Dendritic cell treated with granulocyte-macrophage colony-stimulating factor and Interleukin-4, amounts not matched to agents 40 ng/mL and 50 ng/mL, for 4 days (primary cell): ENCODE measurements around the gene ZNF622.
A peak's percentile ranks its signal among the peaks of the same experiment; 100 is the strongest.

Experiments
- H3K27ac Mint-ChIP-seq: one replicate; pipeline ENCODE4 v1.8.0; 2022; ENCODE audit warnings: mild to moderate bottlenecking, mixed read lengths
- H3K27me3 Mint-ChIP-seq: one replicate; pipeline ENCODE4 v1.8.0; 2022; ENCODE audit warnings: mild to moderate bottlenecking, mixed read lengths
- H3K36me3 Mint-ChIP-seq: one replicate; pipeline ENCODE4 v1.8.0; 2022; ENCODE audit warnings: low read depth, mixed read lengths
- H3K4me1 Mint-ChIP-seq: one replicate; pipeline ENCODE4 v1.8.0; 2022; ENCODE audit warnings: low read depth, mixed read lengths
- H3K4me3 Mint-ChIP-seq: one replicate; pipeline ENCODE4 v1.8.0; 2022; ENCODE audit warnings: mild to moderate bottlenecking, moderate library complexity, mixed read lengths
- H3K9me3 Mint-ChIP-seq: one replicate; pipeline ENCODE4 v1.8.0; 2022; ENCODE audit warnings: mixed read lengths
- intact Hi-C: fragments of 100-400 bp; cut with micrococcal nuclease; formaldehyde crosslinking; loops from one replicate; pipeline ENCODE4 v1.15.0; 2022

The ZNF622 gene

DNA sequence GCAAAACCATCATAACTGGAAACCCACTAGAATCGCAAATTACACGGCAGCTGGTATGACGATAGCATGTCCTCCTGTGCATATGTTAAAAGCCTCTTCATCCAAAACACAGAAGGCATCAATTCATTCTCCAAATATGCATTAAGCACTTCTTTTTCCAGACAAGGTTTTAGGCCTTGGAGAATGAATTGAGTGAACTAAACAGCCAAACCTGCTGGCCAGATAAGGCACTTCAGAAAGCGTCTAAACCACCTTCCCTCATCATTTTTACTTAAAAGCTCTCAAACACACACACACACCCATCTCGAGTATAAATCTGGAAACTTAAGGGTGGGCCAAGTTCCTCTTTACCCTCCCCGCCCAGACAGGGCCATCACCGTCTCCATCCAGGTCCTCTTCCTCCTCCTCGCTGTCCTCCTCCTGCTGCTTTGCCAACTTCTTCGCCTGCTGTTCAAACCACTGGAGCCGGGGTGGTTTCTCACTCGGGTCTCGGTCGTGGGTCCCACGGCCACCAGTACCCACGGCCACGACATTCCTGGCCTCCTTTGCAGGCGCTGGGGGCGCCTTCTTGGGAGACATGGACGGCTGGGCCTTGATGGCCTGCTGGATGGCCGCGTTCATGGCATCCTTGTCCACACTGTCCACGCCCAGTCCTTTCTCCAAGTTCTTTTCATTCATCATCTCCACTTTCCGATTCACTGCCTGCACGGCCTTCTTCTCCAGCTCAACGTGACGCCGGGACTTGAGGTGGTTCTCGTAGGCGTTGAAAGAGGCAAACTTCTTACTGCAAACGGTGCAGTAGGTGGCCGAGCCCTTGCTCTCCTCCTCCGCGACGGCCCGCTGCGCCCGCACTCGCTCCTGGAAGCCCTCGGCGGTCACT lies 696 bp downstream of the ZNF622 start:
- Mint-ChIP-seq H3K27me3 (no peaks in the 10 kb centered on the region), H3K27ac (peak overlapping the region; percentile 99), H3K9me3 (no peaks in the 10 kb centered on the region), H3K4me3 (peak overlapping the region; percentile 95), H3K4me1 (peaks cover 84% of the 10 kb centered on the region), H3K36me3 (peaks cover 59% of the 10 kb centered on the region)
- intact Hi-C loops, result no loop called here

DNA sequence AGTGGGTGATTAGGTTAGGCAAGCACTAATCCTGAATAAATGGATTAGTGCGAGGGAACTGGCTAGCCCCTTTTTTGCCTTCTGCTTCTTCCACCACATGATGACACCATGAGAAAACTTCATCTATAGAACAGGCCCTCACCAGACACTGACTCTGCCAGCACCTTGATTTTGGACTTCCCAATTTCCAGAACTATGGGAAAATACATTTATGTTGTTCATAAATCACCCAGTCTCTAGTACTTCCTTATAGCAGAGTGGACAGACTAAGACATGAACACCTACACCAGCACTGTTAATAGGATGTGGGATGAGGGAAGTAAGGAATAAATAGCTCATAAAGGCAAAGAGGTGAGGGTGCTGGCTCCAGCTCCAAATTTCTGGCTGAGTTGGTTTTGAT lies 1.4 kb downstream of the ZNF622 start:
- Mint-ChIP-seq H3K9me3 (no peaks in the 10 kb centered on the region), H3K4me1 (peaks cover 83% of the 10 kb centered on the region), H3K27me3 (no peaks in the 10 kb centered on the region), H3K27ac (no peak overlapping the region), H3K4me3 (peak overlapping the region; percentile 95), H3K36me3 (peaks cover 64% of the 10 kb centered on the region)
- intact Hi-C loops, result no loop called here

DNA sequence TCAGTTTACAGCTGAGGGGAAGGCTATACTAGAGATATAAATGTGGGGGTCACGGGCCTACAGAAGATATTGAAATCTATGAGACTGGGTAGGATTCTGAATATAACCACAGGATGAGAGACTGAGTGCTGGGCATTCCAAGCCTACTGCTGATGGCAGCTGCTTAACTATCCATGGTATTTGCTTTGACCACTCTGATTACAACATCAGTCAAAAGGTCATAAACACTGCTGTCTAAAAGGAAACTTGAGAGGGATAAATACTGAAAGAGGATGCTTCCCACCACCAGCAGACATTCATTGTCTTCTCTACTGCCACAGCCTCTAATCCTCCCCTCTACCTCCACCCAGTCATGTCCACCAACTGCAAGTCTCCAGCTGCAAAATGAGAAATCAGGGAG lies 3.8 kb downstream of the ZNF622 start:
- H3K4me1 Mint-ChIP-seq, result peaks cover 67% of the 10 kb centered on the region
- no peak overlapping the region for H3K27ac Mint-ChIP-seq
- H3K36me3 Mint-ChIP-seq, result peaks cover 80% of the 10 kb centered on the region
- intact Hi-C loops, result no loop called here
- H3K9me3 Mint-ChIP-seq, result no peaks in the 10 kb centered on the region
- H3K27me3 Mint-ChIP-seq, result no peaks in the 10 kb centered on the region
- H3K4me3 Mint-ChIP-seq, result no peak overlapping the region

DNA sequence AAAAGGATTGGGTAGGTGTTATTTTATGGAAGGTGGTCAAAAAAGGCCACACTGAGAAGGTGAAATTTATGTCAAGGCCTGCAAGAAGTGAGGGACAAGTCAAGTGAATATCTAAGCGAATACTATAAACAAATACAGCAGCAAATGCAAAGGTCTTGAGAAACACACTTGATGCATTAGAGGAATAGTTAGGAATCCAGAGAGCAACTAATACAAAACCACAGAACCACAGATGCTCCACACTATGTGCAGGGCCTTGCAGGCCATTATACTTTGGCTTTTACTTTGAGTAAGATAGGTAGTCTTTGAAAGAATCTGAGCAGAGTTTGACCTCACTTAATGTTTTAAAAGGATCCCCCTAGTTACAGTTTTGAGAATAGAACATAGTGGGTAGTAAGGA lies 4.6 kb downstream of the ZNF622 start:
- Mint-ChIP-seq H3K27me3 (no peaks in the 10 kb centered on the region), H3K36me3 (peaks cover 85% of the 10 kb centered on the region), H3K9me3 (no peaks in the 10 kb centered on the region), H3K4me1 (peaks cover 68% of the 10 kb centered on the region), H3K4me3 (no peak overlapping the region), H3K27ac (no peak overlapping the region)
- intact Hi-C loops, result no loop called here

DNA sequence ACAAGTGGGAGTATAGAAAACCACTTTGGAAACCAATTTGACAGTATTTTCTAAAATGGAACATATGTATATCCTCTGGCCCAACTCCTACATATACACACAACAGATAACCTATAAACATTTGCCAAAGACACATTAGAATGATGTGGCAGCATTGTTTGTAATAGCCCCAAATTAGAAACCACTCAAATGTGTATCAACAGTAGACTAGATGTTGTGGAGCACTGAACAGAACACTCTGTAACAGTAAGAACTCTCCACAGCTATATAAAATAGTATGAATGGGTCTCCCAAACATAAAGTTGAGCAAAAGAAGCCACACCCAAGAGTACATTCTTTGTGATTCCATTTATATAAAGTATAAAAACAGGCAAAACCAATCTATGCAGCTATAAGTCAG lies 6.1 kb downstream of the ZNF622 start:
- peaks cover 85% of the 10 kb centered on the region for H3K36me3 Mint-ChIP-seq
- no peak overlapping the region for H3K4me3 Mint-ChIP-seq
- no peaks in the 10 kb centered on the region for H3K27me3 Mint-ChIP-seq
- no peaks in the 10 kb centered on the region for H3K9me3 Mint-ChIP-seq
- intact Hi-C loops, result loop anchor here (5.0 kb wide), 1 partner anchor 297 kb away; no protein-coding TSS in a partner anchor
- no peak overlapping the region for H3K27ac Mint-ChIP-seq
- H3K4me1 Mint-ChIP-seq, result peaks cover 70% of the 10 kb centered on the region

DNA sequence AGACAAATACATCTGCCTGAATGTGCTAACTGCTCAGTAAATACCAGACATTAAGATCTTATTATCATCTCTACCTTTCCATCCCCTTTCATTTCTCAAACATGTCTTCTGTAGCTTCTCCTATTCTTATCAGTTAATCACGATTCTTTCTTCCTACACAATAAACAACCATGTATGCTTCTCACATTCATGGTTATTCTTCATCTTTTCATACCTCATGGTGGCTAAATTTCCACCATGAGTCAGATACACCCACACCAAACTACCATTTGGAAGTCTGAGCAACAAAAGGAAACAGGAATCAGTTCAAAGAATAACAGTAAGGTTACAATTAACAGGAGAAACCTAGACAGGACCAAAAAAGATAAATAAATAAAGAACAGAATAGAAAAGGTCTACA lies 7.7 kb downstream of the ZNF622 start:
- intact Hi-C loops, result loop anchor here (5.0 kb wide), 1 partner anchor 296 kb away; no protein-coding TSS in a partner anchor

DNA sequence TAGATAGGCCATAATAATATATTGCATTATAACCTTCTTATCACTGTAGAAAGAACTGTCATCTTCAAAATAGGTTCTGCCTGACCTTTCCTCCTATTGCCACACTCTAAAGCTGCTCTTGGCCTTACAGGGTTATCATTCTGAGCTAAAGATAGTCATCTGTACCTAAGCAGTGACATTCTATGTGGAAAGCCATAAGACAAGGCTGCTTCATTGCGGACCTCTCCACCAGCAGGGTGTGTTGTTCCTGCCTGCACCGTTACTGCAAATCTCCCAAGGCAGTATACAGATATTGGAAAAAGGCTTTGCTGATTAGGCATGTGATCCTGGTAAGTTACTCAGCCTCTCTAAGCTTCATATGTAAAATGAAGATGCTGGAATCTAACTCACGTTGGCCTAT lies 8.1 kb downstream of the ZNF622 start:
- intact Hi-C loops, result loop anchor here (5.0 kb wide), 1 partner anchor 295 kb away; no protein-coding TSS in a partner anchor
- Mint-ChIP-seq H3K4me3 (no peak overlapping the region), H3K27me3 (no peaks in the 10 kb centered on the region), H3K36me3 (peaks cover 88% of the 10 kb centered on the region), H3K4me1 (peaks cover 54% of the 10 kb centered on the region), H3K27ac (no peak overlapping the region), H3K9me3 (no peaks in the 10 kb centered on the region)

More for the DNA sequence above, 7.7 kb downstream of the ZNF622 start:
- no peaks in the 10 kb centered on the region for H3K9me3 Mint-ChIP-seq
- no peak overlapping the region for H3K27ac Mint-ChIP-seq
- H3K36me3 Mint-ChIP-seq, result peaks cover 89% of the 10 kb centered on the region
- peaks cover 56% of the 10 kb centered on the region for H3K4me1 Mint-ChIP-seq
- H3K4me3 Mint-ChIP-seq, result no peak overlapping the region
- no peaks in the 10 kb centered on the region for H3K27me3 Mint-ChIP-seq

DNA sequence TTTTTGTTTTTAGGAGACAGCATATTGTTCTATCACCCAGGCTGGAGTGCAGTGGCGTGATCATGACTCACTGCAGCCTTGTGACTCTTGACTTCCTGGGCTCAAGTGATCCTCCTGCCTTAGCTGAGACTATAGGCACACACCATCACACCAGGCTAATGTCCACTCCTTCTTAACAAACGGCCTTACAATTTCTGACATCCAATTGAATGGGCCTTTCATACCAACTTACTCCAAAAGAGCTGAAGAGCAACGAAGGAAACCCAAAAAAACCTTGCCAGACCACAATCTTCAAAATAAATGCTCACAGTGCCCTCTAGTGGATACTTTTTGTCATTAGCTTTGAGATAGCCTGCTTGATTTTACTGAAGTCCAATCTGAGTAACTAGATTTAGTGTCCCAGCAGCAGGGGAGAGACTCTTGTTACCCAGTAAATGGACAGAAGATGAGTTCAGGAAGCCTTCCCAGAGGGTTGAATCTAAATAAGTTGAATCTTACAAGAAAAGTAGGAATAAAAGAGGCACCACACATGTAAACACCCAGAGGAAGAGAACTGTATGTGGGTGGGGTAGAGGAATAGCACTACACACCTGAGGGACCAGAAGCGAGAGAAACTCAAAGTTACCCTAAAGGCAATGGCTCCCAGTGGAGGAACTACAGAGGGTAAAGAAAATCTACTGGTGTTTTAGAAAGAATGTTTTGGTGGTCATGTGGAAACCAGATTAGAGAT lies 9.3 kb downstream of the ZNF622 start:
- H3K27me3 Mint-ChIP-seq, result no peaks in the 10 kb centered on the region
- H3K9me3 Mint-ChIP-seq, result no peaks in the 10 kb centered on the region
- H3K27ac Mint-ChIP-seq, result peak overlapping the region; percentile 82
- intact Hi-C loops, result loop anchor here (5.0 kb wide), 1 partner anchor 294 kb away; no protein-coding TSS in a partner anchor
- H3K4me1 Mint-ChIP-seq, result peaks cover 42% of the 10 kb centered on the region
- peak overlapping the region; percentile 10 for H3K4me3 Mint-ChIP-seq
- H3K36me3 Mint-ChIP-seq, result peaks cover 88% of the 10 kb centered on the region

DNA sequence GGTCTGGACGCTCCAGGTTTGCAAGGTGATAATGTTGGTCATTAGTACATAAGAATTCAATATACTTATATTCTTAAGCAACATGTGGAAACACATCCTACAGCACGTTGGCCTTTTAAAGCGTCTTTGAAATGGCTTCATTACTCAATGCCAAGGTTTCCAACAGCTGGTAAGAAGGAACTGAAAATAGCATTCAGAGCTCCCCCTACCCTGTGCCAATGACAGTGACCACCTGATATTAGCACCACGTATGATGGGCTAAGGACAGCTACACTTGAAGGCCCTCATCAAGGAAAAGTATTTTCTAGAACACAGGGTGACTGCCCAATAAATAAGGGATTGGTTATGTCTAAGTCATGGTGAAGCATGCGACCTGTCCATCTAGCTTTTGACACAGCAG lies 9.9 kb downstream of the ZNF622 start:
- intact Hi-C loops, result loop anchor here (5.0 kb wide), 1 partner anchor 293 kb away; no protein-coding TSS in a partner anchor
- no peaks in the 10 kb centered on the region for H3K27me3 Mint-ChIP-seq
- H3K4me3 Mint-ChIP-seq, result peak overlapping the region; percentile 10
- peak overlapping the region; percentile 82 for H3K27ac Mint-ChIP-seq
- no peaks in the 10 kb centered on the region for H3K9me3 Mint-ChIP-seq
- peaks cover 88% of the 10 kb centered on the region for H3K36me3 Mint-ChIP-seq
- H3K4me1 Mint-ChIP-seq, result peaks cover 36% of the 10 kb centered on the region

DNA sequence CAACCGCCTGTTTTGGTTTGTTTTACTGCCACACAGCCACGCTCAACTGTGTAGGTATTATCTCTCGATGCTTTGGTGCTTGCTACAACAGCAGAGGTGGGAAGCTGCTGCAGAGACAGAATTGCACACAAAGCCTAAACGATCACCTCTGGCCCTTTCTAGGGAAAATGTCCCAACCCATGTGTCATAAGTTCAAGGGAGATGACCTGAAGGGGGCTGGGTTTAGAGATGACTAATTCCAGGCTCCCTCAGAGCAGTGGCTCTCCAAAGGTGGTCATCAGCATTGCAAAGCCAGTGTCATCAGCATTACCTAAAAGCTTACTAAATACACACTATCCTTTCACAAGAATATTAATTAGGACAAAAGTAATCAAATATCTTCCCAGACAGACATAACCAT lies 10.9 kb downstream of the ZNF622 start:
- Mint-ChIP-seq H3K4me3 (no peak overlapping the region), H3K9me3 (no peaks in the 10 kb centered on the region), H3K27me3 (no peaks in the 10 kb centered on the region), H3K36me3 (peaks cover 89% of the 10 kb centered on the region), H3K4me1 (peaks cover 29% of the 10 kb centered on the region), H3K27ac (no peak overlapping the region)
- intact Hi-C loops, result loop anchor here (5.0 kb wide), 1 partner anchor 292 kb away; no protein-coding TSS in a partner anchor

DNA sequence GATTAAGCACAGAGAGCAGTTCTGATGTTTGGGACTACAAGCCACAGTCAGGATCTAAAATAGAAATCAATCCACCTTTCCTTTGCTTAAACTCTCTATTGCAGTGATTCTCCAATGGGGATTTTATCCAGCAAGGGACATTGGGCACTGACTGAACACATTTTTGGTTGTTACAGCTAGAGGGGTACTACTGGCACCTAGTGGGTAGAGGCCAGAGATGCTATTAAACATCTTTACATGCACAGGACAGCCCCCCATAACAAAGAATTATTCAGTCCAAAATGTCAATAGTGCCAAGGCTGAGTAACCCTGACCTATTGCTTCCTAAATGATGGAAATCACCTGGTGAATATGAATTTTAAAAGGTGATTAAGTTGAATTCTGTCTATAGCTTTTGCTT lies 12.0 kb downstream of the ZNF622 start:
- peaks cover 92% of the 10 kb centered on the region for H3K36me3 Mint-ChIP-seq
- peaks cover 23% of the 10 kb centered on the region for H3K4me1 Mint-ChIP-seq
- H3K9me3 Mint-ChIP-seq, result no peaks in the 10 kb centered on the region
- no peak overlapping the region for H3K27ac Mint-ChIP-seq
- no peak overlapping the region for H3K4me3 Mint-ChIP-seq
- intact Hi-C loops, result no loop called here
- no peaks in the 10 kb centered on the region for H3K27me3 Mint-ChIP-seq

DNA sequence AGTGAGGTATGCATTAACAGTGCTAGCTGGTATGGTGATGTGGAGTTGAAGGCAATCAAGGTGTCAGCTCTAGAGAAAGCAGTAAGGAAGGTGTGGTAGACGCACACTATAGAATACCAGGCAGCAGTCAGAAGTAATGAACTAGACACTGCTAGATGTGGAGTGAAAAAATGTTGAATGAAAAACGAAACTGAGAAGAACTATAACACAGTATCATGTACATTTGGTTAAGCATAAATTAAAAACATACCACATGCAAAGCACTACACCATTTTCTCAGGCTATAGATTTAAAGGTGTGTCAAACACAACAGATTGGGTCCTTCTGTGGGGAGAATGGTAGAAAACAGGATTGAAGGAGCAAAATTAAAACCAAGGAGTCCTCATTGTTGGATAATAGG lies 15.4 kb downstream of the ZNF622 start:
- intact Hi-C loops, result no loop called here
- H3K4me1 Mint-ChIP-seq, result peaks cover 6% of the 10 kb centered on the region
- H3K27ac Mint-ChIP-seq, result no peak overlapping the region
- H3K36me3 Mint-ChIP-seq, result peaks cover 93% of the 10 kb centered on the region
- H3K9me3 Mint-ChIP-seq, result no peaks in the 10 kb centered on the region
- H3K4me3 Mint-ChIP-seq, result no peak overlapping the region
- no peaks in the 10 kb centered on the region for H3K27me3 Mint-ChIP-seq

DNA sequence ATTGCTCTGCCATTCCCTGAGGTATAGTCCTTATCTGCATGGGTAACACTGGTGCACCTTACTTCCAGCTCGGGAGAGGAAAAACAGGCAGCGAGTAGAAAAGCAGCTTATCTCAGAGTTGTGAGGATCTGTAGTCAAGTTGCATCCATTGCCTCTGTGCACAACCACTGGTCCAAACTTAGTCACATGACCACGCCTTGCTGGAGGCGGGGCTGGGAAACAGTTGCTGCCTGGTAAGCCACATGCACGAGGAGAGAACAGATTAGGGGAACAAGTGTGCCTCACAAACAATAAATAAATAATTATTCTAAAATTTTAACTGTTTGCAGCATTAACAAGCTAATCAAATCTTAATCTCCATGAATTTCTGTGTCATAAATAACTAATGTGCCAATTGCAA lies 18.6 kb downstream of the ZNF622 start:
- H3K27ac Mint-ChIP-seq, result no peak overlapping the region

DNA sequence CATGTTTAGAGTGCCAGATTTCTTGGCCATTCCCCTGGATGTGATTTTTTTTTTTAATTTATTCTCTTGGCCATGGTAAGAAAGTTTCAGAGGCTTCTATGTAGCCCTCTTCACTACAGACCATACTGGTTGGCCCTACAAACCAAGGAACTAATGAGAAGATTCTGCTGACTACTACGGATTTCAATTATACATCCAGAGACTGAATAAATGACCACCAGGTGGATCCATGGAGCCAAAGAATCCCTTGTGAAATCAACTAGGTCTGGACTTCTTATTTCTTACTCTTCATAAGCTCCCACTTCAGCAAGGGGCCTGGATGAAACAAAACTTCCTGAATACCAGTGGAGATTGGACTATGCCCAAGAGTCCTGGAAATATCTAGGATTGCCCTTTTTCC lies 27.6 kb downstream of the ZNF622 start:
- H3K27ac Mint-ChIP-seq, result no peak overlapping the region
- peaks cover 6% of the 10 kb centered on the region for H3K36me3 Mint-ChIP-seq
- no peaks in the 10 kb centered on the region for H3K4me1 Mint-ChIP-seq
- H3K27me3 Mint-ChIP-seq, result peaks cover 2% of the 10 kb centered on the region
- intact Hi-C loops, result no loop called here
- H3K4me3 Mint-ChIP-seq, result no peak overlapping the region
- H3K9me3 Mint-ChIP-seq, result no peaks in the 10 kb centered on the region

More for the DNA sequence above, 18.6 kb downstream of the ZNF622 start:
- Mint-ChIP-seq H3K36me3 (peaks cover 64% of the 10 kb centered on the region), H3K4me3 (no peak overlapping the region), H3K27me3 (no peaks in the 10 kb centered on the region), H3K9me3 (no peaks in the 10 kb centered on the region), H3K4me1 (no peaks in the 10 kb centered on the region)
- intact Hi-C loops, result no loop called here
